HEK293 (cell line): ENCODE results near the gene CFL1.
A peak's percentile ranks its signal among the peaks of the same experiment; 100 is the strongest.

ENCODE experiments used
- CTCF ChIA-PET: fragments of 350-600 bp; formaldehyde crosslinking; extraction: SDS; loops from one replicate; lab custom pipeline; 2021; ENCODE audit warnings: antibody characterized with exemption; lab: Yijun Ruan, JAX
- POLR2A ChIA-PET: fragments of 300-600 bp; formaldehyde crosslinking; extraction: SDS; loops from one replicate; lab custom pipeline; 2020; ENCODE audit warnings: antibody characterized with exemption, inconsistent platforms; lab: Yijun Ruan, JAX
- H3K27ac ChIP-seq: fragments of 200-500 bp; sonication (Bioruptor generic); 2 replicates; pipeline ENCODE4 v1.5.1; 2014; ENCODE audit warnings: low read depth, low read length, control low read depth, inconsistent platforms; ENCODE audit errors: extremely low read depth
- H3K36me3 ChIP-seq, 2 experiments: fragments of 200-500 bp in 1 of 2; sonication (Bioruptor generic) in 1 of 2; 1 replicate in 1 of 2; 2 replicates in 1 of 2; pipeline ENCODE4 v1.5.1; 2014 to 2017; ENCODE audit warnings: inconsistent platforms in 2 of 2, low read length in 2 of 2; ENCODE audit not compliant: control insufficient read depth in 2 of 2, insufficient read depth in 1 of 2
- H3K4me1 ChIP-seq: fragments of 200-500 bp; sonication (Bioruptor generic); 2 replicates; pipeline ENCODE4 v1.5.1; 2014; ENCODE audit warnings: mild to moderate bottlenecking, low read length, inconsistent platforms; ENCODE audit not compliant: control insufficient read depth, insufficient read depth
- H3K4me3 ChIP-seq: 2 replicates; pipeline ENCODE4 v1.5.1; 2011; ENCODE audit warnings: low read depth, mild to moderate bottlenecking, control low read depth, low read length, moderate library complexity
- H3K9me3 ChIP-seq: fragments of 200-500 bp; sonication (Bioruptor generic); 2 replicates; pipeline ENCODE4 v1.5.1; 2014; ENCODE audit warnings: low read depth, low read length, inconsistent platforms; ENCODE audit not compliant: control insufficient read depth, insufficient read depth
- OVOL3 ChIP-seq: fragments of 450-650 bp; formaldehyde crosslinking; IDR thresholded peaks from 2 replicates; pipeline ENCODE4 v1.5.1; 2016; ENCODE audit warnings: missing biosample characterization, missing genetic modification characterization
- SP3 ChIP-seq: fragments of 450-650 bp; formaldehyde crosslinking; IDR thresholded peaks from 2 replicates; pipeline ENCODE4 v1.5.1; 2016; ENCODE audit warnings: missing biosample characterization, missing genetic modification characterization
- ZBTB1 ChIP-seq: fragments of 450-650 bp; formaldehyde crosslinking; IDR thresholded peaks from 2 replicates; pipeline ENCODE4 v1.5.1; 2016; ENCODE audit warnings: missing biosample characterization, missing genetic modification characterization
- ZBTB8A ChIP-seq: fragments of 450-650 bp; formaldehyde crosslinking; IDR thresholded peaks from 2 replicates; pipeline ENCODE4 v1.5.1; 2016; ENCODE audit warnings: missing biosample characterization, missing genetic modification characterization
- ZNF155 ChIP-seq: fragments of 450-650 bp; formaldehyde crosslinking; IDR thresholded peaks from 2 replicates; pipeline ENCODE4 v1.5.1; 2016; ENCODE audit warnings: missing biosample characterization, missing genetic modification characterization
- ZNF394 ChIP-seq: fragments of 450-650 bp; formaldehyde crosslinking; IDR thresholded peaks from 2 replicates; pipeline ENCODE4 v1.5.1; 2016; ENCODE audit warnings: missing biosample characterization, missing genetic modification characterization, mild to moderate bottlenecking, moderate library complexity, borderline replicate concordance
- ZNF530 ChIP-seq: fragments of 450-650 bp; formaldehyde crosslinking; IDR thresholded peaks from 2 replicates; pipeline ENCODE4 v1.5.1; 2016; ENCODE audit warnings: low read depth, missing biosample characterization, missing genetic modification characterization
- ZNF585B ChIP-seq: fragments of 450-650 bp; formaldehyde crosslinking; IDR thresholded peaks from 2 replicates; pipeline ENCODE4 v1.5.1; 2016; ENCODE audit warnings: missing biosample characterization, missing genetic modification characterization
- ZNF600 ChIP-seq: fragments of 450-650 bp; formaldehyde crosslinking; IDR thresholded peaks from 2 replicates; pipeline ENCODE4 v1.5.1; 2016; ENCODE audit warnings: missing biosample characterization, missing genetic modification characterization
- ZNF660 ChIP-seq: fragments of 450-650 bp; IDR thresholded peaks from 2 replicates; pipeline ENCODE4 v1.5.1; 2018; ENCODE audit warnings: missing biosample characterization, mild to moderate bottlenecking, missing genetic modification characterization
- ZNF76 ChIP-seq: fragments of 450-650 bp; formaldehyde crosslinking; IDR thresholded peaks from 2 replicates; pipeline ENCODE4; 2016; ENCODE audit warnings: low read depth, missing biosample characterization, missing genetic modification characterization, borderline replicate concordance
- ZNF768 ChIP-seq: fragments of 450-650 bp; formaldehyde crosslinking; IDR thresholded peaks from 2 replicates; pipeline ENCODE4 v1.5.1; 2018; ENCODE audit warnings: missing biosample characterization, mild to moderate bottlenecking, missing genetic modification characterization
- TF ChIP-seq, protein P1 (sequence below): fragments of 450-650 bp; formaldehyde crosslinking; conservative IDR thresholded peaks from 2 replicates; pipeline ENCODE4 v1.5.1; 2016; ENCODE audit warnings: low read depth, missing biosample characterization, missing genetic modification characterization
- TF ChIP-seq, protein P2 (sequence below): fragments of 450-650 bp; formaldehyde crosslinking; IDR thresholded peaks from 2 replicates; pipeline ENCODE4 v1.5.1; 2016; ENCODE audit warnings: missing biosample characterization, missing genetic modification characterization
- TF ChIP-seq, protein P3 (sequence below): fragments of 450-650 bp; formaldehyde crosslinking; IDR thresholded peaks from 2 replicates; pipeline ENCODE4 v1.5.1; 2017; ENCODE audit warnings: missing biosample characterization, missing genetic modification characterization
- TF ChIP-seq, protein P4 (sequence below): fragments of 450-650 bp; formaldehyde crosslinking; IDR thresholded peaks from 2 replicates; pipeline ENCODE4 v1.5.1; 2017; ENCODE audit warnings: missing biosample characterization, missing genetic modification characterization

Gene CFL1

DNA sequence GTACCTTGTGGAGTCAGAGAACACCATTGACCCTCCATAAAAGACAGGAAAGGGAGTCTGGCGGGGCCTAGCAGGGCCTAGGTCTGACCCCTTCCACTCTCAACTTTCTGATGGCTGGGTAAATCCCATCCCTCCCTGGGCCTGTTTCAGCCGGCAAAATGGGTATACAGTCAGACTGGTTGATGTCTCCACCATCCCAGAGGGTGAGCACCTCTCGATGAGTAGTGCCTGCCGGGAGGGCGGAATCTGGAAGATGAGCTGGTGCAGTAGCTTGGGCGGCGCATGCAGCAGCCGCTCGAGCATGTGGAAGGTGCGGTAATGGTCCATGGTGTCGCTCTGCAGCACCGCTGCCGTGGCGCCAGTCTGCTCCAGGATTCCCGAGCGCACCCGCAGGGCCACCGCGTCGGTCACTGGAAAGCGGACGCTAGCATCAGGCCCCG, 29.8 kb upstream of the CFL1 start:
- TF ChIP-seq ZNF600 (tag by site-specific recombination) (0 out of 2 replicates have a peak, but pooled peaks have one; percentile 42), ZNF530 (tag by site-specific recombination) (no peak), ZBTB8A (tag by site-specific recombination) (no peak), SP3 (no peak), ZBTB1 (tag by site-specific recombination) (no peak), ZNF585B (tag by site-specific recombination) (no peak), ZNF768 (tag by site-specific recombination) (no peak), ZNF660 (tag by site-specific recombination) (no peak), ZNF394 (tag by site-specific recombination) (no peak), ZNF76 (tag by site-specific recombination) (no peak), ZNF155 (no peak), OVOL3 (tag by site-specific recombination) (no peak)
- TF ChIP-seq, protein P1, sequence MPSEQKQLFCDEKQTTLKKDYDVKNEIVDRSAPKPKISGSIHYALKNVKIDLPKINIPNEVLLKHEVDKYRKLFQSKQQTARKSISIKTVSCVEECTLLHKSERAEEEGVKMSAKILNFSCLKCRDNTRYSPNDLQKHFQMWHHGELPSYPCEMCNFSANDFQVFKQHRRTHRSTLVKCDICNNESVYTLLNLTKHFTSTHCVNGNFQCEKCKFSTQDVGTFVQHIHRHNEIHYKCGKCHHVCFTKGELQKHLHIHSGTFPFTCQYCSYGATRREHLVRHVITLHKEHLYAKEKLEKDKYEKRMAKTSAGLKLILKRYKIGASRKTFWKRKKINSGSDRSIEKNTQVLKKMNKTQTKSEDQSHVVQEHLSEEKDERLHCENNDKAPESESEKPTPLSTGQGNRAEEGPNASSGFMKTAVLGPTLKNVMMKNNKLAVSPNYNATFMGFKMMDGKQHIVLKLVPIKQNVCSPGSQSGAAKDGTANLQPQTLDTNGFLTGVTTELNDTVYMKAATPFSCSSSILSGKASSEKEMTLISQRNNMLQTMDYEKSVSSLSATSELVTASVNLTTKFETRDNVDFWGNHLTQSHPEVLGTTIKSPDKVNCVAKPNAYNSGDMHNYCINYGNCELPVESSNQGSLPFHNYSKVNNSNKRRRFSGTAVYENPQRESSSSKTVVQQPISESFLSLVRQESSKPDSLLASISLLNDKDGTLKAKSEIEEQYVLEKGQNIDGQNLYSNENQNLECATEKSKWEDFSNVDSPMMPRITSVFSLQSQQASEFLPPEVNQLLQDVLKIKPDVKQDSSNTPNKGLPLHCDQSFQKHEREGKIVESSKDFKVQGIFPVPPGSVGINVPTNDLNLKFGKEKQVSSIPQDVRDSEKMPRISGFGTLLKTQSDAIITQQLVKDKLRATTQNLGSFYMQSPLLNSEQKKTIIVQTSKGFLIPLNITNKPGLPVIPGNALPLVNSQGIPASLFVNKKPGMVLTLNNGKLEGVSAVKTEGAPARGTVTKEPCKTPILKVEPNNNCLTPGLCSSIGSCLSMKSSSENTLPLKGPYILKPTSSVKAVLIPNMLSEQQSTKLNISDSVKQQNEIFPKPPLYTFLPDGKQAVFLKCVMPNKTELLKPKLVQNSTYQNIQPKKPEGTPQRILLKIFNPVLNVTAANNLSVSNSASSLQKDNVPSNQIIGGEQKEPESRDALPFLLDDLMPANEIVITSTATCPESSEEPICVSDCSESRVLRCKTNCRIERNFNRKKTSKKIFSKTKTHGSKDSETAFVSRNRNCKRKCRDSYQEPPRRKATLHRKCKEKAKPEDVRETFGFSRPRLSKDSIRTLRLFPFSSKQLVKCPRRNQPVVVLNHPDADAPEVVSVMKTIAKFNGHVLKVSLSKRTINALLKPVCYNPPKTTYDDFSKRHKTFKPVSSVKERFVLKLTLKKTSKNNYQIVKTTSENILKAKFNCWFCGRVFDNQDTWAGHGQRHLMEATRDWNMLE (tag by site-specific recombination), result no peak
- TF ChIP-seq, protein P2, sequence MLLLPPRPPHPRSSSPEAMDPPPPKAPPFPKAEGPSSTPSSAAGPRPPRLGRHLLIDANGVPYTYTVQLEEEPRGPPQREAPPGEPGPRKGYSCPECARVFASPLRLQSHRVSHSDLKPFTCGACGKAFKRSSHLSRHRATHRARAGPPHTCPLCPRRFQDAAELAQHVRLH, result no peak
- TF ChIP-seq, protein P3, sequence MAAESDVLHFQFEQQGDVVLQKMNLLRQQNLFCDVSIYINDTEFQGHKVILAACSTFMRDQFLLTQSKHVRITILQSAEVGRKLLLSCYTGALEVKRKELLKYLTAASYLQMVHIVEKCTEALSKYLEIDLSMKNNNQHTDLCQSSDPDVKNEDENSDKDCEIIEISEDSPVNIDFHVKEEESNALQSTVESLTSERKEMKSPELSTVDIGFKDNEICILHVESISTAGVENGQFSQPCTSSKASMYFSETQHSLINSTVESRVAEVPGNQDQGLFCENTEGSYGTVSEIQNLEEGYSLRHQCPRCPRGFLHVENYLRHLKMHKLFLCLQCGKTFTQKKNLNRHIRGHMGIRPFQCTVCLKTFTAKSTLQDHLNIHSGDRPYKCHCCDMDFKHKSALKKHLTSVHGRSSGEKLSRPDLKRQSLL (tag by site-specific recombination), result 0 out of 2 replicates have a peak, but pooled peaks have one; percentile 11
- TF ChIP-seq, protein P4, sequence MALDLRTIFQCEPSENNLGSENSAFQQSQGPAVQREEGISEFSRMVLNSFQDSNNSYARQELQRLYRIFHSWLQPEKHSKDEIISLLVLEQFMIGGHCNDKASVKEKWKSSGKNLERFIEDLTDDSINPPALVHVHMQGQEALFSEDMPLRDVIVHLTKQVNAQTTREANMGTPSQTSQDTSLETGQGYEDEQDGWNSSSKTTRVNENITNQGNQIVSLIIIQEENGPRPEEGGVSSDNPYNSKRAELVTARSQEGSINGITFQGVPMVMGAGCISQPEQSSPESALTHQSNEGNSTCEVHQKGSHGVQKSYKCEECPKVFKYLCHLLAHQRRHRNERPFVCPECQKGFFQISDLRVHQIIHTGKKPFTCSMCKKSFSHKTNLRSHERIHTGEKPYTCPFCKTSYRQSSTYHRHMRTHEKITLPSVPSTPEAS, result no peak
- ChIA-PET POLR2A (interaction anchor here (0.6 to 6.1 kb wide), 41 partner anchors 8 to 1550 kb away, joined by 3 to 121 read pairs (median 5); partner anchors contain the start of genes BANF1, C11orf68, CFL1 and CTSW), CTCF (interaction anchor here (0.6 to 9.5 kb wide), 40 partner anchors 8 to 250 kb away, joined by 3 to 189 read pairs (median 4); partner anchors contain the start of genes CATSPER1, CFL1, CTSW and FOSL1)
- Histone ChIP-seq H3K36me3 (peaks cover 0 to 44% of the 10 kb centered on the region in 2 experiments; a peak in 2 of 3 replicates), H3K9me3 (no peaks in the 10 kb centered on the region), H3K4me1 (no peaks in the 10 kb centered on the region), H3K27ac (peak overlapping the region; percentile 1; the same call in 1 of the 2 replicates), H3K4me3 (peak overlapping the region; percentile 87)
